Measurements from ENCODE around the gene STARD7. TPM values are rescaled to one million over a fixed set of nuclear protein-coding genes. Genes with fewer than 3 reads are reported as not detected.

Gene STARD7
- total and polyA plus RNA-seq, 7 donors = 111 to 472 (median 184) TPM

- intact Hi-C loops (cut with DNase I) = loop anchor here (5.0 to 10.0 kb wide), 2 partner anchors 124 to 126 kb away; partner anchors contain the start of genes CIAO1 (in 2 of the 2) and TMEM127 (in 2 of the 2)
- Histone ChIP-seq H3K27ac (no peak overlapping the region), H3K4me3 (no peak overlapping the region), H3K4me1 (peaks cover 11% of the 10 kb centered on the region), H3K27me3 (ENCODE audit: insufficient read depth in 3 of 3, low read length in 2 of 3) (no peaks in the 10 kb centered on the region), H3K36me3 (ENCODE audit: insufficient read depth in 1 of 2, low read depth in 1 of 2) (peaks cover 0 to 4% of the 10 kb centered on the region in 2 donors), H3K9me3 (no peaks in the 10 kb centered on the region)
- no peak for TF ChIP-seq CTCF (IDR thresholded peaks at IDR 0.05)
- 93% methylated on average over 13 of the region's 13 CpGs for WGBS, 3 donors
- no peak for ATAC-seq
- DNase-seq = peak in 1 of 2 donors; percentile 37
Measured at GRCh38 chr2:96140941-96141623, 67.5 kb downstream of the STARD7 start.

- Histone ChIP-seq H3K27ac (no peak overlapping the region), H3K36me3 (ENCODE audit: insufficient read depth in 1 of 2, low read depth in 1 of 2) (peaks cover 0 to 4% of the 10 kb centered on the region in 2 donors), H3K27me3 (ENCODE audit: insufficient read depth in 3 of 3, low read length in 2 of 3) (no peaks in the 10 kb centered on the region), H3K4me3 (no peak overlapping the region), H3K4me1 (peaks cover 6% of the 10 kb centered on the region), H3K9me3 (no peaks in the 10 kb centered on the region)
- TF ChIP-seq CTCF (IDR thresholded peaks at IDR 0.05) = no peak
- DNase-seq (no peak), ATAC-seq (no peak)
- intact Hi-C loops (cut with DNase I) = loop anchor here (2.0 to 5.0 kb wide), 2 partner anchors 33 to 370 kb away; no protein-coding TSS in a partner anchor
- WGBS, 3 donors = 84 to 87% (median 84%) methylated on average over 7 of the region's 7 CpGs
Measured at GRCh38 chr2:96139181-96139758, 69.4 kb downstream of the STARD7 start.

- ATAC-seq (peak in 3 of 4 donors; percentile 65 to 88 (median 81)), DNase-seq (peak in 1 of 2 donors; percentile 60)
- no peaks in the 10 kb centered on the region for H3K27me3 ChIP-seq (ENCODE audit: insufficient read depth in 3 of 3, low read length in 2 of 3)
- peaks cover 0 to 2% of the 10 kb centered on the region in 2 donors for H3K36me3 ChIP-seq (ENCODE audit: insufficient read depth in 1 of 2, low read depth in 1 of 2)
- H3K9me3 ChIP-seq = no peaks in the 10 kb centered on the region
- peak; percentile 51 for TF ChIP-seq CTCF (IDR thresholded peaks at IDR 0.05)
- intact Hi-C loops (cut with DNase I) = loop anchor here (2.0 to 5.0 kb wide), 2 partner anchors 34 to 370 kb away; no protein-coding TSS in a partner anchor
- H3K4me3 ChIP-seq = no peak within 1 kb of the TSS
- no peaks in the 10 kb centered on the region for H3K4me1 ChIP-seq
- no peak within 1 kb of the TSS for H3K27ac ChIP-seq
- WGBS, 3 donors = 26 to 34% (median 27%) methylated on average over 16 to 17 of the region's 17 CpGs
Measured at GRCh38 chr2:96138179-96139145, 70.2 kb downstream of the STARD7 start, which contains the start of gene ASTL. Gene ASTL (minus strand): TSS chr2:96138502. CDS start chr2:96138436, 66 bp downstream.

- DNase-seq = peak in 1 of 2 donors; percentile 39
- no peak for TF ChIP-seq CTCF (IDR thresholded peaks at IDR 0.05)
- Histone ChIP-seq H3K4me1 (no peaks in the 10 kb centered on the region), H3K27me3 (ENCODE audit: insufficient read depth in 3 of 3, low read length in 2 of 3) (no peaks in the 10 kb centered on the region), H3K9me3 (no peaks in the 10 kb centered on the region), H3K27ac (no peak overlapping the region), H3K4me3 (no peak overlapping the region), H3K36me3 (ENCODE audit: insufficient read depth in 1 of 2, low read depth in 1 of 2) (no peaks in the 10 kb centered on the region)
- intact Hi-C loops (cut with DNase I) = loop anchor here (2.0 to 5.0 kb wide), 2 partner anchors 35 to 371 kb away; no protein-coding TSS in a partner anchor
- WGBS, 3 donors = 80 to 82% (median 81%) methylated on average over 15 of the region's 15 CpGs
- ATAC-seq = peak in 1 of 4 donors; percentile 17
Measured at GRCh38 chr2:96137321-96138178, 71.1 kb downstream of the STARD7 start.

All from psoas muscle (tissue), 8 donors.